Activated naive CD8-positive, alpha-beta T cell (primary cell): ENCODE results near the gene AJM1.
A peak's percentile ranks its signal among the peaks of the same experiment; 100 is the strongest.
"Not testable (repeated sequence)": the region's sequence is repeated elsewhere in the genome, so short reads cannot be mapped to it uniquely, and the experiment has no call there.

ENCODE experiments used
- H3K27ac Mint-ChIP-seq: one replicate; pipeline ENCODE4 v1.8.0; 2021; ENCODE audit warnings: mixed read lengths
- H3K27me3 Mint-ChIP-seq: one replicate; pipeline ENCODE4 v1.8.0; 2021; ENCODE audit warnings: mixed read lengths
- H3K36me3 Mint-ChIP-seq: one replicate; pipeline ENCODE4 v1.8.0; 2021; ENCODE audit warnings: mixed read lengths
- H3K4me1 Mint-ChIP-seq: one replicate; pipeline ENCODE4 v1.8.0; 2021; ENCODE audit warnings: low read depth, mixed read lengths
- H3K4me3 Mint-ChIP-seq: one replicate; pipeline ENCODE4 v1.8.0; 2021; ENCODE audit warnings: mild to moderate bottlenecking, mixed read lengths
- H3K9me3 Mint-ChIP-seq: one replicate; pipeline ENCODE4 v1.8.0; 2021; ENCODE audit warnings: low read depth, mixed read lengths

Gene AJM1

DNA sequence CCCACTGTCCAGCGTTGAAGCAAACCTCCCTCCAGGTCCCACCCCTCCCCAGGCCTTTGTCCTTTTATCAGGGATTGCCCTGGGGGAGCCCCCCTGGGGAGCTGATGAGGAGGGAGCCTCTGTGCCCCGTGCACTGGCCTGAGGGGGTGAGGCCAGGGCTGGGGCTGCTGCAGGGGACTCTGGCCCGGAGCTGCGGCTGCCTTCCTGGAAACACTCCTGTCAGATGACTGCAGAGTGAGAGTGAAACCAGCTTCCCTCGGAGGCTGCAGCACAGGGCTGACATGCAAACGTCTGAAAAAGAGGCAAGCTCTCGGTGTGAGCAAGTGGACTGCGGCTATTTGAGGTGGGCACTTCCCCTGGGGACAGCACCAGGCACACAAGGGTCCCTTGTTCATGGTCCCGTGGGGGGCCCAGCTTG is 39.4 kb downstream of the AJM1 start:
- Mint-ChIP-seq H3K27ac (peak overlapping the region; percentile 94), H3K4me3 (peak overlapping the region; percentile 83), H3K27me3 (no peaks in the 10 kb centered on the region), H3K36me3 (no peaks in the 10 kb centered on the region), H3K4me1 (peaks cover 31% of the 10 kb centered on the region), H3K9me3 (no peaks in the 10 kb centered on the region)

DNA sequence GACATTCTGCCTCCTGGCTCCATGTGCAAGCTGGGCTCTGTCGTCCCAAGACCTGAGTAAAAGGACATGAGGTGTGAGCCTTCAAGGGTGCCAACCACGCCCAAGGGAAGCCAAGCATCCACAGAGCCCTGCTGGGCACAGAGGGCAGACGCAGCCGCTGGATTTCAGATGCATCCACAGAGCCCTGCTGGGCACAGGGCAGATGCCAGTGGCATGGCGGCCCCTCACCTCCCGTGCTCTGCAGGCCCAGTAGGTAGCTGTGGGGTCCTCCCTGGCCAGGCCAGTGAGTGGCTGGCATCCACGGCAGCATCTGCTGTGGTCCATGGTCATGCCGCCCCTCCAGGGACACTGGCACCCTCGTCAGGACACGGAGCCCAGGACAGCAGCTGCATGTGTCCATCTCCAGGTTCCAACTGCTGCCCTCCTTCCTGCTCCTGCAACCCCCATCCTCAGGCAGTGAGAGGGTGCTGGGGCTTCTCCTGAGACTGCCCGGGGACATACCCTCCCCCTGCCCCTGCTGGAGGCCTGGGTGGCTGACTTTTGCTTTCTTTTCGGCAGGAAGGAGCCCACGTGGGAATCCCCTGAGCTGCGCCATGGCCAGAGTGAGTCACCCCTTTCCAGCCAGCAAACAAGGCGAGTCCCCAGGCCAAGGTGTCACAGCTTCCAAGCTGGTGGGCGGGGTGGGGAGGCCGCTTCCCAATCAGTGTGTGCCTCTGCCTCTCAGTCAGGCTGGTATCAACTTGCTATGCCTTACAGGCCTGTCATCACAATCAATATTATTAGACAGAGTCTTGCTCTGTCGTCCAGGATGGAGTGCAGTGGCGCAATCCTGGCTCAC is 40.0 kb downstream of the AJM1 start:
- Mint-ChIP-seq H3K27me3 (no peaks in the 10 kb centered on the region), H3K9me3 (no peaks in the 10 kb centered on the region), H3K27ac (peak overlapping the region; percentile 94), H3K4me1 (peaks cover 35% of the 10 kb centered on the region), H3K36me3 (no peaks in the 10 kb centered on the region), H3K4me3 (peak overlapping the region; percentile 83)

DNA sequence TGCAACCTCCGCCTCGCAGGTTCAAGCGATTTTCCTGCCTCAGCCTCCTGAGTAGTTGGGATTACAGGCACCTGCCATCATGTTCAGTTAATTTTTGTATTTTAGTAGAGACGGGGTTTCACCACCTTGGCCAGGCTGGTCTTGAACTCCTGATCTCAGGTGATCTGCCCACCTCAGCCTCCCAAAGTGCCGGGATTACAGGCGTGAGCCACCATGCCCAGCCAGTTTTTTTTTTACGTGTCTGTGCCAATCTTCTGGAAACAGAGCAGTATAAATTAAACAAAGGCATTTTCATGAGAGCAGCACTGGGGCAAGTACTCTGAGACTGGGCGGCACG is 40.6 kb downstream of the AJM1 start:
- H3K27me3 Mint-ChIP-seq, H3K9me3 Mint-ChIP-seq, H3K36me3 Mint-ChIP-seq: not testable (repeated sequence)
- H3K27ac Mint-ChIP-seq = peak overlapping the region; percentile 94
- H3K4me3 Mint-ChIP-seq = peak overlapping the region; percentile 83
- H3K4me1 Mint-ChIP-seq = peaks cover 39% of the 10 kb centered on the region

DNA sequence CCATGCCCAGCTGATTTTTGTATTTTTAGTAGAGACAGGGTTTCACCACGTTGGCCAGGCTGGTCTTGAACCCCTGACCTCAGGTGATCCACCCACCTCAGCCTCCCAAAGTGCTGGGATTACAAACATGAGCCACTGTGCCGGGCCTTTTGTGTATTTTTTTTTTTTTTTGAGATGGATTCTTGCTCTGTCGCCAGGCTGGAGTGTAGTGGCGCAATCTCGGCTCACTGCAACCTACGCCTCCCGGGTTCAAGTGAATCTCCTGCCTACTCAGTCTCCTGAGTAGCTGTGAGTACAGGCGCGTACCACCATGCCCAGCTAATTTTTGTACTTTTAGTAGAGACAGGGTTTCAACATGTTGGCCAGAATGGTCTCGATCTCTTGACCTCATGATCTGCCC is 41.4 kb downstream of the AJM1 start:
- Mint-ChIP-seq H3K27ac (peak overlapping the region; percentile 94), H3K4me1 (peaks cover 45% of the 10 kb centered on the region)

DNA sequence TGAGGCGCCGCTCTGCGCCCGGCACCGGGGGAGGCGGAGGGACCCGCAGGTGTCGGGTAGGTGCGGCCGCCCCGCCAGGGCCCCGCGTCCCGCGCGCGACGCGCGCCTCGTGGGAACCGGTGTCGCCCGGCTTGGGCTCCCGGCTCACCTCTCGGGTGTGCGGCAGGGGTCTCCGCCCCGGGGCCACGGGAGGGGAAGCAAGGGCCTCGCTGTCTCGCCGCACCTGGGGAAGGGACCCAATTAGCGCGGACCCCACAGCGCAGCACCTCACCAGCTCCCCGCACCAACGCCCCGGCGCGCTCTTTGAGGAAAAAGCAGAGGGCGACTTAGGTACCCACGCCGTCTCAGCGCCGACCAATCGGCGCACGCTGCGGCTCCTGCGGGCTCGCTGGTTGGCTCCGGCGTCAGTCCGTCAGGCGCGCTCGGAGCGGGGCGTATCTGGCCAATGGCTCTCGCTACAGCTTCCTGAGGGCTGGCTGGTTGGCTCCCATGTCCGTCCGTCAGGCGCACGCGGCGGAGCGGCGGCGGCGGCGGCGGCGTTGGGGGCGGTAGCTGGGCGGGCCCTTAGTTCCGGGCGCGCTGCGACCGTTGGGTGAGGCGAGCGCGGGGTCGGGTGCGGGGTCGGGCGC is 43.8 kb downstream of the AJM1 start, which contains the start of gene TRAF2:
Gene TRAF2 (plus strand): TSS at position 567 of the 629 bp plus-strand sequence. CDS start 12,225 bp downstream, outside the sequence.
- H3K4me3 Mint-ChIP-seq = peak within 1 kb of the TSS; percentile 97
- no peaks in the 10 kb centered on the region for H3K27me3 Mint-ChIP-seq
- H3K9me3 Mint-ChIP-seq = no peaks in the 10 kb centered on the region
- peaks cover 42% of the 10 kb centered on the region for H3K4me1 Mint-ChIP-seq
- H3K36me3 Mint-ChIP-seq = no peaks in the 10 kb centered on the region
- H3K27ac Mint-ChIP-seq = peak within 1 kb of the TSS; percentile 90

More for the DNA sequence above, 41.4 kb downstream of the AJM1 start:
- H3K4me3 Mint-ChIP-seq = peak overlapping the region; percentile 83
- H3K27me3 Mint-ChIP-seq, H3K36me3 Mint-ChIP-seq, H3K9me3 Mint-ChIP-seq: not testable (repeated sequence)

DNA sequence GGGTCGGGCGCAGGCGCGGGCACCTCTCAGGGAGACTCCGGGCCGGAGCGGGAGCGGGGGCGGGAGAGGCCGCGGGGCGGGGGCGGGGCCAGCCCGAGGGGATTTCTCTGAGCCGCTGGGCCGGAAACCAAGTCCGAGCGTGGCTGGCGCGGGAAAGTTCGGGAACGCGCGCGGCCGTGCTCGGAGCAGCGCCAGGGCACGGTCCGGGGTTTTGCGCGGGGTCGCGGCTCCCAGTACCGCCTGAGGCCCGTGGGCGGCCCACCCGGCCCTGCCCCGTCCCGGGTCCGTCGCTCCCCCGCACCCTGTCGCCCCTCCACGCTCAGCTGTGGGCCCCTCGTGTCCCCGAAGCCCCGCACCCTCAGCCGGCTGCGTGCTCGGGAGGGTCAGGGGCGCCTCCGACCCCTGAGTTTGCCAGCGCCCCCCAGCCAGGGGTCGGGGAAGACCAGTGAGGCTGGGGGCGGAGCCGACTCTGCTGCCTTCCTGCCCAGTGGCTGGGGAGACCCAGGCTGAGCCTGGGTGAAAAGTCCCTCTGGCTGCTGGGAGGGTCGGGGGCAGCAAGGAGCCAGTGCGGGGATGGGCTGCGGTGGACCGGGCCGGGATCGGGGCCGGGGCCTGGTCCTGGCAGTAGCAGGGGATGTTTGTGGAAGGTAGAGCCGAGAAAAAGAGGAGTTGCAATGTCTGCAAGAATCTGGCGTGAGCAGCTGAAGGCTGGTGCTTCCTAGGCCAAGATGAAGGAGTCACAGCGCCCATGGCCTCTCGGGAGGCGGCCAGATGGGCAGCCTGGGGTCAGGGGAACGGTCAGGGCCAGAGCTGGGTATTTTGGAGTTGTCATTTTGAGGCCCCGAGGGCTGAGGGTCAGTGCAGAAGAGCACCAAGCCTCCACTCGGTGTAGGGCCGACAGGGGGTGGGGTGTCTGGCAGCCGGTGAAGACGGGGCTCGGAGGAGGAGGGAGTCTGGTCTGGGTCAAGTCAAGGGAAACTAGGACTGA is 44.6 kb downstream of the AJM1 start:
- peak overlapping the region; percentile 97 for H3K4me3 Mint-ChIP-seq

DNA sequence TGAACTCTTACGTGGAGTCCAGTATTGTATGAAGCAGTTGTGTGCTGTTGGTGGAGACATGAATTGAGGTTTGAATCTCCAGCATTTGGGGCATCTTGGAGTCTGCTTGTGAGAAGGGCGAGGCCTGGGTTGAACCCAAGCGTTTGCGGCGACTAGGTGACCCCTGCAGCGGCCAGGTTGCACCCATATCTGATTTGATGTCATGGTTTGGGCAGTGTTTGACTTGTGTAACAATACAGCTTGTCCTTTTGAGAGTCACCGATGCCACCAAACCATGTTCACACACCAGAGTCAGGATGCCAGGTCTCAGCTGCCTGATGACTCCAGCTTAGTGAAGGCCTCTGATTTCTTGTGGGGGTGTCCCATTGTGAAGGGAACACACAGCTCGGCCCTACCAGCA is 46.2 kb downstream of the AJM1 start:
- Mint-ChIP-seq H3K27ac (no peak overlapping the region), H3K27me3 (no peaks in the 10 kb centered on the region), H3K4me3 (peak overlapping the region; percentile 97), H3K4me1 (peaks cover 25% of the 10 kb centered on the region), H3K36me3 (no peaks in the 10 kb centered on the region), H3K9me3 (no peaks in the 10 kb centered on the region)

More for the DNA sequence above, 44.6 kb downstream of the AJM1 start:
- H3K36me3 Mint-ChIP-seq = no peaks in the 10 kb centered on the region
- peak overlapping the region; percentile 90 for H3K27ac Mint-ChIP-seq
- no peaks in the 10 kb centered on the region for H3K27me3 Mint-ChIP-seq
- H3K4me1 Mint-ChIP-seq = peaks cover 34% of the 10 kb centered on the region
- H3K9me3 Mint-ChIP-seq = no peaks in the 10 kb centered on the region

DNA sequence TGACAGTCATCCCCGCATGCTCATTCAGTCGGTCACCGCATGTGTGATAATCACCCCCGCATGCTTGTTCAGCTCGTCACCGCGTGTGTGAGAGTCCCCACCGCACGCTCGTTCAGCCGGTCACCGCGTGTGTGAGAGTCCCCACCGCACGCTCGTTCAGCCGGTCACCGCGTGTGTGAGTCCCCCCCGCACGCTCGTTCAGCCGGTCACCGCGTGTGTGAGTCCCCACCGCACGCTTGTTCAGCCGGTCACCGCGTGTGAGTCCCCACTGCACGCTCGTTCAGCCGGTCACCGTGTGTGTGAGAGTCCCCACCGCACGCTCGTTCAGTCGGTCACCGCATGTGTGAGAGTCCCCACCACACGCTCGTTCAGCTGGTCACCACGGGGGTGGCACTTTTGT is 47.6 kb downstream of the AJM1 start:
- Mint-ChIP-seq H3K9me3 (no peaks in the 10 kb centered on the region), H3K4me3 (no peak overlapping the region), H3K36me3 (no peaks in the 10 kb centered on the region), H3K27me3 (no peaks in the 10 kb centered on the region), H3K4me1 (peaks cover 30% of the 10 kb centered on the region), H3K27ac (no peak overlapping the region)

DNA sequence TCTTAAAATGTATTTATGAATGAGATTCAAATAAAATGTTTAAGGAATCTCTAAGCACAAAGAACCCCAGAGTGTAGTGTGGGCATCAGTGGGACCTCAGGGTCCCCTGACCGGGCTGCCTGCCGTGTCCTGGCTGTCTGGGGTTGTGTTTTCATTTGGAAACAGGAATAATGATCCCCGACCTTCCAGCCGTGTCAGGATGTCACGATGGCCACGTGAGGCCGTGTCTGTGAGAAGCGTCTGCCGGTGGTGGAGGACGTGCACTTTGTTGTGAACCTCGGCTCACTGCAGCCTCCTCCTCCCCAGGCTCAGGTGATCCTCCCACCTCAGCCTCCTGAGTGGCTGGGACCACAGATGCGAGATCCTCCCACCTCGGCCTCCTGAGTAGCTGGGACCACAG is 48.4 kb downstream of the AJM1 start:
- no peaks in the 10 kb centered on the region for H3K9me3 Mint-ChIP-seq

More for the DNA sequence above, 48.4 kb downstream of the AJM1 start:
- Mint-ChIP-seq H3K4me1 (peaks cover 30% of the 10 kb centered on the region), H3K27me3 (no peaks in the 10 kb centered on the region), H3K4me3 (no peak overlapping the region), H3K27ac (no peak overlapping the region), H3K36me3 (no peaks in the 10 kb centered on the region)
